ENCODE measurements around the gene PRKAR2A. TPM values are rescaled to one million over a fixed set of nuclear protein-coding genes. Genes with fewer than 3 reads are reported as not detected.
"Not testable (repeated sequence)": the region's sequence is repeated elsewhere in the genome, so short reads cannot be mapped to it uniquely, and the experiment has no call there.

Gene PRKAR2A
- total and polyA plus RNA-seq, 3 experiments from 2014 or later: 16.4 to 62.1 (median 61.5) TPM

GRCh38 chr3:48770192-48770502 lies 77.5 kb downstream of the PRKAR2A start:
- H3K36me3 ChIP-seq (ENCODE audit: insufficient read depth, low read length): peaks cover 10% of the 10 kb centered on the region
- no peaks in the 10 kb centered on the region for H3K27me3 ChIP-seq (ENCODE audit: insufficient read depth, low read length, poor library complexity, severe bottlenecking)
- H3K9me3 ChIP-seq (ENCODE audit: low read length): no peaks in the 10 kb centered on the region
- no peaks in the 10 kb centered on the region for H3K9me3 Mint-ChIP-seq
- no peaks in the 10 kb centered on the region for H3K27me3 Mint-ChIP-seq
- H3K4me1 ChIP-seq (ENCODE audit: insufficient read depth, low read length): no peaks in the 10 kb centered on the region
- DNase-seq: no peak
- no peak overlapping the region for H3K27ac ChIP-seq (ENCODE audit: low read depth, low read length)
- peaks cover 0 to 5% (median 0%) of the 10 kb centered on the region in 3 donors for H3K4me1 Mint-ChIP-seq
- H3K4me3 ChIP-seq (ENCODE audit: low read length): no peak overlapping the region
- H3K27ac Mint-ChIP-seq: peak overlapping the region in 3 of 8 donors; percentile 63 to 73 (median 72)
- ChIA-PET POLR2A (no interaction called here), CTCF (no interaction called here)
- no peak overlapping the region for H3K4me3 Mint-ChIP-seq
- H3K36me3 Mint-ChIP-seq: peaks cover 0 to 64% (median 14%) of the 10 kb centered on the region in 3 donors

- Histone ChIP-seq H3K27me3 (ENCODE audit: insufficient read depth, low read length, poor library complexity, severe bottlenecking) (no peaks in the 10 kb centered on the region), H3K9me3 (ENCODE audit: low read length) (no peaks in the 10 kb centered on the region), H3K27ac (ENCODE audit: low read depth, low read length) (no peak overlapping the region), H3K4me3 (ENCODE audit: low read length) (no peak overlapping the region), H3K36me3 (ENCODE audit: insufficient read depth, low read length) (peaks cover 6% of the 10 kb centered on the region), H3K4me1 (ENCODE audit: insufficient read depth, low read length) (no peaks in the 10 kb centered on the region)
- DNase-seq: no peak
- POLR2A ChIA-PET: no interaction called here
- no peak overlapping the region for H3K4me3 Mint-ChIP-seq
- H3K9me3 Mint-ChIP-seq: no peaks in the 10 kb centered on the region
- no peaks in the 10 kb centered on the region for H3K27me3 Mint-ChIP-seq
- CTCF ChIA-PET: interaction anchor here (1.0 to 1.9 kb wide), 2 partner anchors 26 to 187 kb away, joined by 3 to 4 read pairs; no protein-coding TSS in a partner anchor
- peaks cover 0 to 61% (median 16%) of the 10 kb centered on the region in 3 donors for H3K36me3 Mint-ChIP-seq
- H3K27ac Mint-ChIP-seq: peak overlapping the region in 3 of 8 donors; percentile 0 to 51 (median 9)
- no peaks in the 10 kb centered on the region for H3K4me1 Mint-ChIP-seq
These were observed 82.3 kb downstream of the PRKAR2A start for GRCh38 chr3:48765376-48765775.

- ChIA-PET CTCF (no interaction called here), POLR2A (interaction anchor here (0.6 kb wide), 1 partner anchor 1054 kb away, joined by 9 read pairs; no protein-coding TSS in a partner anchor)
- Mint-ChIP-seq H3K9me3 (no peaks in the 10 kb centered on the region), H3K4me1 (no peaks in the 10 kb centered on the region), H3K27me3 (no peaks in the 10 kb centered on the region), H3K27ac (peak overlapping the region in 1 of 8 donors; percentile 1), H3K36me3 (peaks cover 0 to 66% (median 16%) of the 10 kb centered on the region in 3 donors), H3K4me3 (no peak overlapping the region)
- Histone ChIP-seq H3K9me3 (ENCODE audit: low read length) (no peaks in the 10 kb centered on the region), H3K4me1 (ENCODE audit: insufficient read depth, low read length) (no peaks in the 10 kb centered on the region), H3K27me3 (ENCODE audit: insufficient read depth, low read length, poor library complexity, severe bottlenecking) (no peaks in the 10 kb centered on the region), H3K36me3 (ENCODE audit: insufficient read depth, low read length) (peaks cover 12% of the 10 kb centered on the region), H3K27ac (ENCODE audit: low read depth, low read length) (no peak overlapping the region), H3K4me3 (ENCODE audit: low read length) (no peak overlapping the region)
- no peak for DNase-seq
These were observed 84.9 kb downstream of the PRKAR2A start for GRCh38 chr3:48762816-48763215.

GRCh38 chr3:48759991-48760540 lies 87.6 kb downstream of the PRKAR2A start:
- H3K9me3 ChIP-seq (ENCODE audit: low read length); H3K4me3 Mint-ChIP-seq; H3K4me1 ChIP-seq (ENCODE audit: insufficient read depth, low read length); H3K4me3 ChIP-seq (ENCODE audit: low read length); H3K27me3 ChIP-seq (ENCODE audit: insufficient read depth, low read length, poor library complexity, severe bottlenecking); H3K27ac Mint-ChIP-seq; H3K27me3 Mint-ChIP-seq; DNase-seq; H3K4me1 Mint-ChIP-seq; H3K27ac ChIP-seq (ENCODE audit: low read depth, low read length); H3K9me3 Mint-ChIP-seq: not testable (repeated sequence)
- POLR2A ChIA-PET: interaction anchor here (0.8 kb wide), 1 partner anchor 87 kb away, joined by 3 read pairs; no protein-coding TSS in a partner anchor
- CTCF ChIA-PET: interaction anchor here (1.0 to 1.3 kb wide), 2 partner anchors 21 to 22 kb away, joined by 3 to 4 read pairs; no protein-coding TSS in a partner anchor
- peaks cover 0 to 72% (median 20%) of the 10 kb centered on the region in 3 donors for H3K36me3 Mint-ChIP-seq
- H3K36me3 ChIP-seq (ENCODE audit: insufficient read depth, low read length): peaks cover 17% of the 10 kb centered on the region

GRCh38 chr3:48759531-48759930 lies 88.1 kb downstream of the PRKAR2A start:
- H3K4me1 ChIP-seq (ENCODE audit: insufficient read depth, low read length); DNase-seq; H3K27me3 ChIP-seq (ENCODE audit: insufficient read depth, low read length, poor library complexity, severe bottlenecking); H3K4me1 Mint-ChIP-seq; H3K27ac ChIP-seq (ENCODE audit: low read depth, low read length); CTCF ChIA-PET; H3K27me3 Mint-ChIP-seq; H3K9me3 Mint-ChIP-seq; H3K27ac Mint-ChIP-seq; H3K4me3 ChIP-seq (ENCODE audit: low read length); H3K9me3 ChIP-seq (ENCODE audit: low read length); H3K4me3 Mint-ChIP-seq: not testable (repeated sequence)
- POLR2A ChIA-PET: interaction anchor here (0.8 kb wide), 1 partner anchor 87 kb away, joined by 3 read pairs; no protein-coding TSS in a partner anchor
- peaks cover 0 to 67% (median 17%) of the 10 kb centered on the region in 3 donors for H3K36me3 Mint-ChIP-seq
- H3K36me3 ChIP-seq (ENCODE audit: insufficient read depth, low read length): peaks cover 14% of the 10 kb centered on the region

GRCh38 chr3:48759071-48759470 lies 88.6 kb downstream of the PRKAR2A start:
- no peak for DNase-seq
- no peaks in the 10 kb centered on the region for H3K4me1 Mint-ChIP-seq
- Histone ChIP-seq H3K27me3 (ENCODE audit: insufficient read depth, low read length, poor library complexity, severe bottlenecking) (no peaks in the 10 kb centered on the region), H3K36me3 (ENCODE audit: insufficient read depth, low read length) (peaks cover 14% of the 10 kb centered on the region), H3K27ac (ENCODE audit: low read depth, low read length) (no peak overlapping the region), H3K4me3 (ENCODE audit: low read length) (no peak overlapping the region), H3K9me3 (ENCODE audit: low read length) (no peaks in the 10 kb centered on the region), H3K4me1 (ENCODE audit: insufficient read depth, low read length) (no peaks in the 10 kb centered on the region)
- H3K4me3 Mint-ChIP-seq: no peak overlapping the region
- ChIA-PET CTCF (no interaction called here), POLR2A (no interaction called here)
- no peaks in the 10 kb centered on the region for H3K9me3 Mint-ChIP-seq
- H3K27me3 Mint-ChIP-seq: no peaks in the 10 kb centered on the region
- H3K36me3 Mint-ChIP-seq: peaks cover 0 to 63% (median 15%) of the 10 kb centered on the region in 3 donors
- H3K27ac Mint-ChIP-seq: no peak overlapping the region

- Histone ChIP-seq H3K4me1 (ENCODE audit: insufficient read depth, low read length) (no peaks in the 10 kb centered on the region), H3K36me3 (ENCODE audit: insufficient read depth, low read length) (peaks cover 17% of the 10 kb centered on the region), H3K27me3 (ENCODE audit: insufficient read depth, low read length, poor library complexity, severe bottlenecking) (no peaks in the 10 kb centered on the region), H3K9me3 (ENCODE audit: low read length) (no peaks in the 10 kb centered on the region), H3K4me3 (ENCODE audit: low read length) (no peak overlapping the region), H3K27ac (ENCODE audit: low read depth, low read length) (no peak overlapping the region)
- peak overlapping the region in 3 of 8 donors; percentile 29 to 31 (median 30) for H3K27ac Mint-ChIP-seq
- no peaks in the 10 kb centered on the region for H3K9me3 Mint-ChIP-seq
- ChIA-PET CTCF (no interaction called here), POLR2A (interaction anchor here (0.6 kb wide), 1 partner anchor 13 kb away, joined by 3 read pairs; no protein-coding TSS in a partner anchor)
- H3K36me3 Mint-ChIP-seq: peaks cover 0 to 59% (median 11%) of the 10 kb centered on the region in 3 donors
- no peaks in the 10 kb centered on the region for H3K27me3 Mint-ChIP-seq
- DNase-seq: no peak
- H3K4me3 Mint-ChIP-seq: no peak overlapping the region
- no peaks in the 10 kb centered on the region for H3K4me1 Mint-ChIP-seq
These were observed 91.0 kb downstream of the PRKAR2A start for GRCh38 chr3:48756640-48757039.

GRCh38 chr3:48750856-48751255 lies 96.8 kb downstream of the PRKAR2A start:
- Mint-ChIP-seq H3K9me3 (no peaks in the 10 kb centered on the region), H3K4me1 (no peaks in the 10 kb centered on the region), H3K36me3 (peaks cover 0 to 61% (median 20%) of the 10 kb centered on the region in 3 donors), H3K4me3 (no peak overlapping the region), H3K27ac (peak overlapping the region in 1 of 8 donors; percentile 64), H3K27me3 (no peaks in the 10 kb centered on the region)
- Histone ChIP-seq H3K9me3 (ENCODE audit: low read length) (no peaks in the 10 kb centered on the region), H3K27ac (ENCODE audit: low read depth, low read length) (no peak overlapping the region), H3K4me1 (ENCODE audit: insufficient read depth, low read length) (no peaks in the 10 kb centered on the region), H3K27me3 (ENCODE audit: insufficient read depth, low read length, poor library complexity, severe bottlenecking) (no peaks in the 10 kb centered on the region), H3K36me3 (ENCODE audit: insufficient read depth, low read length) (peaks cover 22% of the 10 kb centered on the region), H3K4me3 (ENCODE audit: low read length) (no peak overlapping the region)
- CTCF ChIA-PET: interaction anchor here (1.2 kb wide), 1 partner anchor 9 kb away, joined by 5 read pairs; no protein-coding TSS in a partner anchor
- no peak for DNase-seq
- POLR2A ChIA-PET: no interaction called here

Measured in CD8-positive, alpha-beta memory T cell (primary cell).